ENCODE results near the gene MAPT. TPM values are rescaled to one million over a fixed set of nuclear protein-coding genes. Genes with fewer than 3 reads are reported as not detected.

Gene MAPT
- polyA plus RNA-seq, 1 donor = 10.0 TPM

DNA sequence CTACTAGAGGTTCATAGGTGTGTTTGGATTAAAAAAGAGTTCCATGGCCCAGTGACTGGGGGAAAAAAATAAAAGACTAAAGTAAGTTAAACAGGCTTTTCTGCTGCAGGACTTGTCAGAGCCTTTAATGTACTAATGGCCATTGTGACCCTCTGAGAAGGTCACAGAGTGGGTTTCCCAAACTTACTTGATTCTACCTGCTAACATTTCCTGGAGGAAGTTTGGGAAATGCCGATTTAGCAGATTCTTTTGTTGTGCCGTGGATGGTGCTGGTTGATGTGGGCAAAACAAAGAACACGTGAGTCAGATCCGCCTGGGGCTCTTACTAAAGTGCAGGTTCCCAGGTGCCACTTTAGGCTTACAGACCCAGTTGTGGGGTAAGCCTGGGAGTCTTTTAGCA lies 91.1 kb downstream of the MAPT start:
- Histone ChIP-seq H3K36me3 (ENCODE audit: control insufficient read depth, insufficient read depth, low read length) (no peaks in the 10 kb centered on the region), H3K4me3 (ENCODE audit: low read length) (no peak overlapping the region), H3K4me1 (ENCODE audit: control insufficient read depth, insufficient read depth, low read length) (no peaks in the 10 kb centered on the region), H3K27me3 (ENCODE audit: control insufficient read depth, insufficient read depth, low read length) (no peaks in the 10 kb centered on the region), H3K9me3 (ENCODE audit: control insufficient read depth, low read depth, low read length) (no peaks in the 10 kb centered on the region), H3K27ac (ENCODE audit: low read length) (no peak overlapping the region)
- WGBS (ENCODE audit: insufficient coverage, low lambda C conversion rate) = no CpG with 5 or more reads among the region's 4 CpGs
- no peak for DNase-seq

- H3K4me3 ChIP-seq (ENCODE audit: low read length) = no peak overlapping the region
- no peak for DNase-seq
- H3K27ac ChIP-seq (ENCODE audit: low read length) = no peak overlapping the region
- no peaks in the 10 kb centered on the region for H3K27me3 ChIP-seq (ENCODE audit: control insufficient read depth, insufficient read depth, low read length)
- H3K4me1 ChIP-seq (ENCODE audit: control insufficient read depth, insufficient read depth, low read length) = no peaks in the 10 kb centered on the region
- H3K9me3 ChIP-seq (ENCODE audit: control insufficient read depth, low read depth, low read length) = no peaks in the 10 kb centered on the region
- no peaks in the 10 kb centered on the region for H3K36me3 ChIP-seq (ENCODE audit: control insufficient read depth, insufficient read depth, low read length)
- WGBS (ENCODE audit: insufficient coverage, low lambda C conversion rate) = 60% methylated on average over 1 of the region's 4 CpGs
Observed at GRCh38 chr17:45986056-45986455, 91.7 kb downstream of the MAPT start.

DNA sequence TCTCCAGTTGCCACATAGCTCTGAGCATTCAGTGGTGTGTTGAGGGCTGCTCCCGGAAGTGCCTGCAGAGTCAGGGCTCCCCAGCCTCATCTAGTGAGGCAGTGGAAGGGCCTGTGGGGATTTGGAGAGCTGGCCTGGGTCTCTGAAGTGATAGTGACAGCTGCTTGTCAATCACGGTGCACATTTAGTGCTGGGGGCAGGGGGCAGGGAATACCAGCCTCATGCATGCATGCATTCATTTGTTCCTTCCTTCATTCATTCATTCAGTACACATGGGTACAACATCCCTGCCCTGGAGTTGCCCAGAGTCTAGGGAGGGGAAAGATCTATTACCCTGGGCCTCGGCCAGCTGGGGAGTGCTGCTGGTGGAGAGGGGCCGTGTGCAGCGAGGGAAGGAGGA lies 93.4 kb downstream of the MAPT start:
- Histone ChIP-seq H3K27ac (ENCODE audit: low read length) (no peak overlapping the region), H3K9me3 (ENCODE audit: control insufficient read depth, low read depth, low read length) (no peaks in the 10 kb centered on the region), H3K4me3 (ENCODE audit: low read length) (no peak overlapping the region), H3K27me3 (ENCODE audit: control insufficient read depth, insufficient read depth, low read length) (no peaks in the 10 kb centered on the region), H3K36me3 (ENCODE audit: control insufficient read depth, insufficient read depth, low read length) (no peaks in the 10 kb centered on the region), H3K4me1 (ENCODE audit: control insufficient read depth, insufficient read depth, low read length) (no peaks in the 10 kb centered on the region)
- no peak for DNase-seq
- WGBS (ENCODE audit: insufficient coverage, low lambda C conversion rate) = no CpG with 5 or more reads among the region's 5 CpGs

DNA sequence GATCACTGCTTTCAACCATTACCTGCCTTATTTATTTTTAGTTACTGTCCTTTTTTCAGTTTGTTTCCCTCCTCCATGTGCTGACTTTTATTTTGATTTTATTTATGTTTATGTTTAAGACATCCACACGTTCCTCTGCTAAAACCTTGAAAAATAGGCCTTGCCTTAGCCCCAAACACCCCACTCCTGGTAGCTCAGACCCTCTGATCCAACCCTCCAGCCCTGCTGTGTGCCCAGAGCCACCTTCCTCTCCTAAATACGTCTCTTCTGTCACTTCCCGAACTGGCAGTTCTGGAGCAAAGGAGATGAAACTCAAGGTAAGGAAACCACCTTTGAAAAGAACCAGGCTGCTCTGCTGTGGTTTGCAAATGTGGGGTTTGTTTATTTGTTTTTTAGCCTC lies 95.4 kb downstream of the MAPT start:
- Histone ChIP-seq H3K9me3 (ENCODE audit: control insufficient read depth, low read depth, low read length) (no peaks in the 10 kb centered on the region), H3K4me3 (ENCODE audit: low read length) (no peak overlapping the region), H3K27ac (ENCODE audit: low read length) (no peak overlapping the region), H3K4me1 (ENCODE audit: control insufficient read depth, insufficient read depth, low read length) (no peaks in the 10 kb centered on the region), H3K36me3 (ENCODE audit: control insufficient read depth, insufficient read depth, low read length) (no peaks in the 10 kb centered on the region), H3K27me3 (ENCODE audit: control insufficient read depth, insufficient read depth, low read length) (no peaks in the 10 kb centered on the region)
- DNase-seq = no peak
- 80% methylated on average over 1 of the region's 3 CpGs for WGBS (ENCODE audit: insufficient coverage, low lambda C conversion rate)

- WGBS (ENCODE audit: insufficient coverage, low lambda C conversion rate) = no CpG with 5 or more reads among the region's 6 CpGs
- no peaks in the 10 kb centered on the region for H3K9me3 ChIP-seq (ENCODE audit: control insufficient read depth, low read depth, low read length)
- H3K27ac ChIP-seq (ENCODE audit: low read length) = no peak overlapping the region
- no peaks in the 10 kb centered on the region for H3K27me3 ChIP-seq (ENCODE audit: control insufficient read depth, insufficient read depth, low read length)
- no peaks in the 10 kb centered on the region for H3K4me1 ChIP-seq (ENCODE audit: control insufficient read depth, insufficient read depth, low read length)
- DNase-seq = no peak
- no peaks in the 10 kb centered on the region for H3K36me3 ChIP-seq (ENCODE audit: control insufficient read depth, insufficient read depth, low read length)
- no peak overlapping the region for H3K4me3 ChIP-seq (ENCODE audit: low read length)
Observed at GRCh38 chr17:45990886-45991285, 96.5 kb downstream of the MAPT start.

GRCh38 chr17:45991341-45991740 lies 97.0 kb downstream of the MAPT start:
- Histone ChIP-seq H3K4me3 (ENCODE audit: low read length) (no peak overlapping the region), H3K4me1 (ENCODE audit: control insufficient read depth, insufficient read depth, low read length) (no peaks in the 10 kb centered on the region), H3K27ac (ENCODE audit: low read length) (no peak overlapping the region), H3K36me3 (ENCODE audit: control insufficient read depth, insufficient read depth, low read length) (no peaks in the 10 kb centered on the region), H3K9me3 (ENCODE audit: control insufficient read depth, low read depth, low read length) (no peaks in the 10 kb centered on the region), H3K27me3 (ENCODE audit: control insufficient read depth, insufficient read depth, low read length) (no peaks in the 10 kb centered on the region)
- no CpG with 5 or more reads among the region's 10 CpGs for WGBS (ENCODE audit: insufficient coverage, low lambda C conversion rate)
- no peak for DNase-seq

DNA sequence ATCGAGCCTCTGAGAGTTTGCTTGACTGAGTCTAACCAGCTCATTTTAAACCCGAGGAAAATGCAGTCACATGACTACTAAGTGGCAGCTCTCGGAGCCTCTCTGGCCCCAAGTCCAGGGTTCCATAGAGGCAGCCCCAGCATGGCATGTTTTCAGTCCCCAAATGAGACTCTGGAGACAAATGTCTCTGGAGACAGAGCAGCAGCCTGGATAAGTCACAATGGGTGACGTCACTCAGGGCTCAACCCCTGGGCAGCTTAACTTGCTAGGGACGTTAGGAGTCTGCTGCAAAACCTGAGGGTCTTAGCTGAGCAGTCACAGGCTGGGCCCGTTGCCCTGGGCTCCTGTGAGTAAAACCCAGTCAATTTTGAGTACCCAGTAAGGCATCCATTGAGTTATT lies 97.8 kb downstream of the MAPT start:
- DNase-seq = no peak
- no CpG with 5 or more reads among the region's 6 CpGs for WGBS (ENCODE audit: insufficient coverage, low lambda C conversion rate)
- H3K9me3 ChIP-seq (ENCODE audit: control insufficient read depth, low read depth, low read length) = no peaks in the 10 kb centered on the region

GRCh38 chr17:45992904-45993303 lies 98.5 kb downstream of the MAPT start:
- WGBS (ENCODE audit: insufficient coverage, low lambda C conversion rate) = 87% methylated on average over 3 of the region's 10 CpGs
- H3K9me3 ChIP-seq (ENCODE audit: control insufficient read depth, low read depth, low read length) = no peaks in the 10 kb centered on the region
- no peaks in the 10 kb centered on the region for H3K4me1 ChIP-seq (ENCODE audit: control insufficient read depth, insufficient read depth, low read length)
- no peaks in the 10 kb centered on the region for H3K27me3 ChIP-seq (ENCODE audit: control insufficient read depth, insufficient read depth, low read length)
- no peak overlapping the region for H3K4me3 ChIP-seq (ENCODE audit: low read length)
- H3K36me3 ChIP-seq (ENCODE audit: control insufficient read depth, insufficient read depth, low read length) = no peaks in the 10 kb centered on the region
- H3K27ac ChIP-seq (ENCODE audit: low read length) = no peak overlapping the region
- DNase-seq = no peak

More for the DNA sequence above, 97.8 kb downstream of the MAPT start:
- no peaks in the 10 kb centered on the region for H3K27me3 ChIP-seq (ENCODE audit: control insufficient read depth, insufficient read depth, low read length)
- H3K27ac ChIP-seq (ENCODE audit: low read length) = no peak overlapping the region
- H3K4me3 ChIP-seq (ENCODE audit: low read length) = no peak overlapping the region
- H3K4me1 ChIP-seq (ENCODE audit: control insufficient read depth, insufficient read depth, low read length) = no peaks in the 10 kb centered on the region
- H3K36me3 ChIP-seq (ENCODE audit: control insufficient read depth, insufficient read depth, low read length) = no peaks in the 10 kb centered on the region

DNA sequence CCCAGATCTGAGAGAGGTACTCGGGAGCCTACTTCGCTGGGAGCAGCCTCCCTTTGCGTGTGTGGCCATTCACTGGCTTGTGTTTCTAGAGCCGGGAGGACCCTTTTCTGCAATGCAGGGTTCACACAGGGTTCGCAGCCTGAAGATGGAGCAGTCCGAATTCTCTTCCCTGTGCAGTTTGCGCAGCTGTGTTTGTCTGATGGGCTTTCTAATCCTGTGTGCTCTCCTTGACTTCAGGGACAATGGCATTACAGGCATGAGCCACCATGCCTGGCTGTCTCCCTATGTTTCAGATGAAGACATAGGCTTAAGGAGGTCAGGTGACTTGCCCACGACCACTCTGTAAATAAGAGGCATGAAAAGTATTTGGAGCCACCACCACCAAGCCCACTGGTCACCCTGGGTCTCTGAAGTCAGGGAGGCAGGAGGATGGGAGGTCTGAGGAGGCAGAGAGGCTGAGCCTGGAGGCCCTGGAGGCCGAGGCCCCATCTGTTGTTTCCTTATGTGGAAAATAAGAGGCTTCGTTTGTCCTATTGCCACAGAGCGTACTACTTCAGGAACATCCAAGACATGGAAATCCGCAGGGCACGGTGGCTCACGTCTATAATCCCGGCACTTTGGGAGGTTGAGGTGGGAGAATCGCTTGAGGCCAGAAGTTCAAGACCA lies 99.7 kb downstream of the MAPT start:
- Histone ChIP-seq H3K36me3 (ENCODE audit: control insufficient read depth, insufficient read depth, low read length) (no peaks in the 10 kb centered on the region), H3K9me3 (ENCODE audit: control insufficient read depth, low read depth, low read length) (no peaks in the 10 kb centered on the region), H3K4me3 (ENCODE audit: low read length) (no peak overlapping the region), H3K27ac (ENCODE audit: low read length) (no peak overlapping the region), H3K4me1 (ENCODE audit: control insufficient read depth, insufficient read depth, low read length) (no peaks in the 10 kb centered on the region), H3K27me3 (ENCODE audit: control insufficient read depth, insufficient read depth, low read length) (no peaks in the 10 kb centered on the region)
- WGBS (ENCODE audit: insufficient coverage, low lambda C conversion rate) = no CpG with 5 or more reads among the region's 16 CpGs
- DNase-seq = no peak

- no peaks in the 10 kb centered on the region for H3K4me1 ChIP-seq (ENCODE audit: control insufficient read depth, insufficient read depth, low read length)
- H3K27me3 ChIP-seq (ENCODE audit: control insufficient read depth, insufficient read depth, low read length) = no peaks in the 10 kb centered on the region
- H3K4me3 ChIP-seq (ENCODE audit: low read length) = no peak overlapping the region
- WGBS (ENCODE audit: insufficient coverage, low lambda C conversion rate) = 94% methylated on average over 3 of the region's 8 CpGs
- H3K27ac ChIP-seq (ENCODE audit: low read length) = no peak overlapping the region
- no peak for DNase-seq
- H3K36me3 ChIP-seq (ENCODE audit: control insufficient read depth, insufficient read depth, low read length) = no peaks in the 10 kb centered on the region
- H3K9me3 ChIP-seq (ENCODE audit: control insufficient read depth, low read depth, low read length) = no peaks in the 10 kb centered on the region
Observed at GRCh38 chr17:45994987-45995386, 100.6 kb downstream of the MAPT start.

- no peaks in the 10 kb centered on the region for H3K36me3 ChIP-seq (ENCODE audit: control insufficient read depth, insufficient read depth, low read length)
- DNase-seq = no peak
Observed at GRCh38 chr17:45995627-45996270, 101.4 kb downstream of the MAPT start.

More at GRCh38 chr17:45995627-45996270, 101.4 kb downstream of the MAPT start:
- no peaks in the 10 kb centered on the region for H3K9me3 ChIP-seq (ENCODE audit: control insufficient read depth, low read depth, low read length)
- no peaks in the 10 kb centered on the region for H3K27me3 ChIP-seq (ENCODE audit: control insufficient read depth, insufficient read depth, low read length)
- H3K4me1 ChIP-seq (ENCODE audit: control insufficient read depth, insufficient read depth, low read length) = no peaks in the 10 kb centered on the region
- H3K27ac ChIP-seq (ENCODE audit: low read length) = no peak overlapping the region
- WGBS (ENCODE audit: insufficient coverage, low lambda C conversion rate) = no CpG with 5 or more reads among the region's 14 CpGs
- no peak overlapping the region for H3K4me3 ChIP-seq (ENCODE audit: low read length)
